Colonic mucosa (tissue), 4 donors: ENCODE results near the gene ERFL. TPM values are rescaled to one million over a fixed set of nuclear protein-coding genes. Genes with fewer than 3 reads are reported as not detected.

ENCODE experiments used
- DNase-seq: peaks from one replicate; pipeline ENCODE4 v3.0.0-alpha.2; 2020
- H3K27ac ChIP-seq: fragments of 200-600 bp; one replicate; pipeline ENCODE4 v1.8.0; 2021
- H3K27me3 ChIP-seq: fragments of 200-600 bp; one replicate; pipeline ENCODE4 v1.8.0; 2021
- H3K36me3 ChIP-seq: fragments of 200-600 bp; one replicate; pipeline ENCODE4 v1.8.0; 2021
- H3K4me1 ChIP-seq: fragments of 200-600 bp; one replicate; pipeline ENCODE4 v1.8.0; 2021; ENCODE audit warnings: mild to moderate bottlenecking
- H3K4me3 ChIP-seq: fragments of 200-600 bp; one replicate; pipeline ENCODE4 v1.8.0; 2021
- H3K9ac ChIP-seq, 2 donors: one replicate each; pipeline ENCODE4 v1.7.0; 2013; ENCODE audit warnings: control low read depth in 2 of 2, low read depth in 2 of 2, low read length in 2 of 2
- H3K9me3 ChIP-seq: fragments of 200-600 bp; one replicate; pipeline ENCODE4 v1.8.0; 2021
- CTCF ChIP-seq: fragments of 200-600 bp; IDR thresholded peaks from one replicate; pipeline ENCODE4 v1.8.0; 2022; ENCODE audit warnings: antibody characterized with exemption, mild to moderate bottlenecking
- intact Hi-C: fragments of 100-400 bp; cut with DNase I; formaldehyde crosslinking; loops from one replicate; pipeline ENCODE4 v1.14.1; 2022
- total RNA-seq, 2 donors: library from RNA; stranded (reverse); fragmentation: NEBNext Ultra II Directional in 1 of 2; extraction: Animal tissue kit (Norgen Biotek cat#: 25700) in 1 of 2; gene quantifications; one replicate each; pipeline ENCODE4 v1.2.1, GENCODE V29; 2021
- donor health status: healthy.
- donor health status: DM: no; HTN: no; CAD: no.
- donor health status: DM: no; HTN: no; CAD: no.

Gene ERFL
- total RNA-seq, 2 donors from 2014 or later, result 0.42 to 0.47 TPM

DNA sequence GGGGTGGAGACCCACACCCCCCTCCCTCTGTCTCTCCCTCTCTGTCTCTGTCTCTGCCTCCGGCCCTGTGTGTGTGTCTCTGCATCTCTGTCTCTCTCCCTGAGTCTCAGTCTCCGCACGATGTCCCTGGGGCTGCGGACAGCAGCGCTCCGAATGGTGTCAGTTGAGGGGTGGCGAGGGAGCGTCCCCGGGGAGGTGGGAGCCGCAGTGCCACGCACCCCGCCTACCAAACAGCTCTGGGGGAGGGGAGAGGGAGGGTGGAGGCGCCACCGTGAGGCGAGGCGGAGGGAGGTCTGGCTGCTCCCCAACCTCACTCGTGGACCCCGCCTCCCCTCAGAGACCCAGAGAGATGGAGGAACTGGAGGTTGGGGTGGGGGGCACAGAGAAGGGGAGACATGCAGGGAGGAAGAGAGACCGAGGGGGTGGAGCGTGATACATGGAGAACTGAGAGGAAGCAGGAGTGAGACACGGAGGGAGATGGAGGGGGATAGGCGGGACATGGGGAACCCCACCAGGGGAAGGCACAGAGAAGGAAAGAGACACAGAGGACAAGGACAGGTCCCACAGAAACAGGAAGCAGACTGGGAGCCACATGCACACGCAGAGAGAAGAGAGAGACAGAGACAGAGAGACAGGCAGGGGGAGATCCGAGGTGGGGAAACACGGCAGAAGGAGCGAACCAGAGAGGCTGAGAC is 7.2 kb downstream of the ERFL start:
- Histone ChIP-seq H3K27me3 (peaks cover 10% of the 10 kb centered on the region), H3K9ac (no peak overlapping the region), H3K4me1 (no peaks in the 10 kb centered on the region), H3K9me3 (no peaks in the 10 kb centered on the region), H3K27ac (no peak overlapping the region), H3K36me3 (no peaks in the 10 kb centered on the region), H3K4me3 (no peak overlapping the region)
- DNase-seq, result no peak
- intact Hi-C loops, result no loop called here
- no peak for TF ChIP-seq CTCF

DNA sequence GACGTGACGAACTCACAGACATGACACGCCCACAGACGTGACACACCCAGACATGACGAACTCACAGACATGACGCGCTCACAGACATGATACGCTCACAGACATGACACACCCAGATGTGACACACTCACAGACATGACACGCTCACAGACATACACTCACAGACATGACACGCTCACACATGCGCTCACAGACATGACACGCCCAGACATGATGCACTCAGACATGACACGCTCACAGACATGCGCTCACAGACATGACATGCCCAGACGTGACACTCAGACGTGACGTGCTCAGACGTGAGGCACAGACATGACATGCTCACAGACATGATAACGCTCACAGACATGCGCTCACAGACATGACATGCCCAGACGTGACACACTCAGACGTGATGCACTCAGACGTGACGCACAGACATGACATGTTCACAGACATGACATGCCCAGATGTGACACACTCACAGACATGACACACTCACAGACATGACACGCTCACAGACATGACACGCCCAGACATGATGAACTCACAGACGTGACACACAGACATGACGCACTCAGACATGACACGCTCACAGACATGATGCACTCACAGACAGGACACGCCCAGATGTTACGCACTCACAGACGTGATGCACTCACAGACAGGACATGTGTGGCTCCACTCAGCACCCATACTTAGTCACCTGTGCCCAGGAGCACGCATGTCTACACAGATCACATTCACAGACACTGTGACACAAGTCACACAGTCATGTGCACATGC is 8.1 kb downstream of the ERFL start:
- Histone ChIP-seq H3K9me3 (no peaks in the 10 kb centered on the region), H3K36me3 (no peaks in the 10 kb centered on the region), H3K9ac (no peak overlapping the region), H3K27ac (no peak overlapping the region), H3K4me1 (no peaks in the 10 kb centered on the region), H3K27me3 (peaks cover 19% of the 10 kb centered on the region), H3K4me3 (no peak overlapping the region)
- intact Hi-C loops, result no loop called here
- no peak for TF ChIP-seq CTCF
- DNase-seq, result no peak

GRCh38 chr19:41918653-41919244 is 9.5 kb downstream of the ERFL start:
- no peak for DNase-seq
- H3K4me3 ChIP-seq, result no peak overlapping the region
- intact Hi-C loops, result no loop called here
- no peak overlapping the region for H3K27ac ChIP-seq
- H3K27me3 ChIP-seq, result peaks cover 21% of the 10 kb centered on the region
- H3K36me3 ChIP-seq, result no peaks in the 10 kb centered on the region
- no peak overlapping the region for H3K9ac ChIP-seq
- H3K4me1 ChIP-seq, result no peaks in the 10 kb centered on the region
- no peak for TF ChIP-seq CTCF
- no peaks in the 10 kb centered on the region for H3K9me3 ChIP-seq

DNA sequence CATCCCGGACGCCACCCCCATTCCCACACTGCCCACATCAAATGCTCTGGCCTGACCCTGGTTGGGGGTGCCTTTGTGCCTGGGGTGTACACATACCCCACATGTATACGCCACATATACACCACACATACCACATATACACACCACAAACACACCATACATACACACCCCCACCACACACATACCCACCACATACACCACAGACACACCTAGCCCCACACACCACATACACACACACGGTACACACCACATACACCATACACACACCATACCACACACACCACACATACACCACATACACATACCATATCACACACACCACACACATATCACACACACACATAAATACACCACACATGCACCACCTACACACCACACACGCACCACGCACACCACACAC is 10.2 kb downstream of the ERFL start:
- no peak for DNase-seq
- no peak overlapping the region for H3K9ac ChIP-seq
- no peak overlapping the region for H3K4me3 ChIP-seq
- TF ChIP-seq CTCF, result no peak
- no peaks in the 10 kb centered on the region for H3K9me3 ChIP-seq
- intact Hi-C loops, result no loop called here
- no peak overlapping the region for H3K27ac ChIP-seq
- H3K4me1 ChIP-seq, result no peaks in the 10 kb centered on the region
- no peaks in the 10 kb centered on the region for H3K36me3 ChIP-seq
- H3K27me3 ChIP-seq, result peaks cover 28% of the 10 kb centered on the region

GRCh38 chr19:41917676-41918075 is 10.6 kb downstream of the ERFL start:
- H3K9me3 ChIP-seq, result no peaks in the 10 kb centered on the region
- no peak for TF ChIP-seq CTCF
- H3K4me3 ChIP-seq, result no peak overlapping the region
- no peak overlapping the region for H3K9ac ChIP-seq
- no peaks in the 10 kb centered on the region for H3K36me3 ChIP-seq
- H3K27me3 ChIP-seq, result peaks cover 30% of the 10 kb centered on the region
- intact Hi-C loops, result no loop called here
- no peak overlapping the region for H3K27ac ChIP-seq
- H3K4me1 ChIP-seq, result no peaks in the 10 kb centered on the region
- no peak for DNase-seq
